SK-N-SH treated with all-trans-retinoic acid at 6 μM for 48 hours (cell line): ENCODE data around the gene PKM.

Experiments
- ATAC-seq: fragments of 200-7000 bp; cut with Tn5 transposase; 3 replicates; pipeline ENCODE4 v1.9.1; 2020; ENCODE audit warnings: mild to moderate bottlenecking, moderate library complexity
- ARNTL ChIP-seq: fragments of 450-650 bp; formaldehyde crosslinking; IDR thresholded peaks from 2 replicates; pipeline ENCODE4 v1.5.0; 2020; ENCODE audit warnings: low read depth, mild to moderate bottlenecking, moderate library complexity, borderline replicate concordance
- CREB5 ChIP-seq: fragments of 250-450 bp; sonication (Bioruptor Pico); IDR thresholded peaks from 2 replicates; pipeline ENCODE4 v1.5.1; 2020; ENCODE audit warnings: low read depth, mild to moderate bottlenecking, moderate library complexity
- CSDC2 ChIP-seq: fragments of 250-450 bp; sonication (Bioruptor Pico); IDR thresholded peaks from 2 replicates; pipeline ENCODE4 v1.5.0; 2020; ENCODE audit warnings: mild to moderate bottlenecking, moderate library complexity
- ESRRG ChIP-seq: fragments of 250-450 bp; sonication (Bioruptor Pico); IDR thresholded peaks from 2 replicates; pipeline ENCODE4 v1.6.1; 2021; ENCODE audit warnings: mild to moderate bottlenecking
- GLIS3 ChIP-seq: fragments of 250-450 bp; sonication (Bioruptor Pico); IDR thresholded peaks from 2 replicates; pipeline ENCODE4 v1.5.0; 2020; ENCODE audit warnings: mild to moderate bottlenecking, moderate library complexity
- ISL1 ChIP-seq: fragments of 250-450 bp; sonication (Bioruptor Pico); IDR thresholded peaks from 2 replicates; pipeline ENCODE4 v2.1.2; 2022; ENCODE audit warnings: mild to moderate bottlenecking, moderate library complexity
- OSR1 ChIP-seq: fragments of 250-450 bp; sonication (Bioruptor Pico); IDR thresholded peaks from 2 replicates; pipeline ENCODE4 v1.8.0; 2022; ENCODE audit warnings: moderate library complexity, mild to moderate bottlenecking, inconsistent platforms
- PATZ1 ChIP-seq: fragments of 250-450 bp; sonication (Bioruptor Pico); IDR thresholded peaks from 2 replicates; pipeline ENCODE4 v1.8.0; 2020; ENCODE audit warnings: mild to moderate bottlenecking, moderate library complexity, borderline replicate concordance
- POU6F1 ChIP-seq: fragments of 250-450 bp; sonication (Bioruptor Pico); IDR thresholded peaks from 2 replicates; pipeline ENCODE4 v1.8.0; 2021; ENCODE audit warnings: low read depth, mild to moderate bottlenecking, moderate library complexity, borderline replicate concordance
- PPARA ChIP-seq: fragments of 250-450 bp; sonication (Bioruptor Pico); IDR thresholded peaks from 2 replicates; pipeline ENCODE4 v1.5.0; 2020; ENCODE audit warnings: mild to moderate bottlenecking, borderline replicate concordance
- RARB ChIP-seq: fragments of 250-450 bp; sonication (Bioruptor Pico); IDR thresholded peaks from 2 replicates; pipeline ENCODE4 v1.8.0; 2021; ENCODE audit warnings: mild to moderate bottlenecking, moderate library complexity
- TCF4 ChIP-seq: fragments of 250-450 bp; sonication (Bioruptor Pico); IDR thresholded peaks from 2 replicates; pipeline ENCODE4 v1.8.0; 2021; ENCODE audit warnings: mild to moderate bottlenecking, moderate library complexity, borderline replicate concordance
- TOX ChIP-seq: fragments of 250-450 bp; sonication (Bioruptor Pico); IDR thresholded peaks from 2 replicates; pipeline ENCODE4 v1.8.0; 2021; ENCODE audit warnings: mild to moderate bottlenecking, moderate library complexity, borderline replicate concordance
- TSHZ2 ChIP-seq: fragments of 250-450 bp; sonication (Bioruptor Pico); IDR thresholded peaks from 2 replicates; pipeline ENCODE4 v1.5.0; 2020; ENCODE audit warnings: mild to moderate bottlenecking, moderate library complexity
- ZC3H10 ChIP-seq: fragments of 250-450 bp; sonication (Bioruptor Pico); IDR thresholded peaks from 2 replicates; pipeline ENCODE4 v1.5.1; 2021; ENCODE audit warnings: mild to moderate bottlenecking, moderate library complexity
- ZNF565 ChIP-seq: fragments of 450-650 bp; formaldehyde crosslinking; conservative IDR thresholded peaks from 2 replicates; pipeline ENCODE4 v1.5.0; 2020; ENCODE audit warnings: low read depth, mild to moderate bottlenecking, moderate library complexity
- ZNF70 ChIP-seq: fragments of 450-650 bp; formaldehyde crosslinking; IDR thresholded peaks from 2 replicates; pipeline ENCODE4 v1.5.0; 2020; ENCODE audit warnings: mild to moderate bottlenecking, moderate library complexity
- ZNF8 ChIP-seq: fragments of 450-650 bp; formaldehyde crosslinking; IDR thresholded peaks from 2 replicates; pipeline ENCODE4 v1.5.0; 2020; ENCODE audit warnings: mild to moderate bottlenecking, moderate library complexity

The PKM gene

GRCh38 chr15:72237853-72238224 is 6.8 kb upstream of the PKM start:
- ATAC-seq, result peak; percentile 32
- TF ChIP-seq ZNF565 (CRISPR knock-in tag) (no peak), RARB (CRISPR knock-in tag) (no peak), TSHZ2 (no peak), ISL1 (CRISPR knock-in tag) (no peak), TOX (no peak), PPARA (no peak)

- ATAC-seq, result peak; percentile 96
- no peak for TF ChIP-seq ZC3H10 (CRISPR knock-in tag)
- no peak for TF ChIP-seq PPARA
- TF ChIP-seq ZNF8 (CRISPR knock-in tag), result no peak
- TF ChIP-seq CREB5 (CRISPR knock-in tag), result no peak
- TF ChIP-seq OSR1 (CRISPR knock-in tag), result no peak
- TF ChIP-seq RARB (CRISPR knock-in tag), result no peak
- TF ChIP-seq TCF4 (CRISPR knock-in tag), result no peak
- TF ChIP-seq, all 23 proteins: peak for 0
These were observed 6.3 kb upstream of the PKM start for GRCh38 chr15:72237029-72237852.

GRCh38 chr15:72236381-72237003 is 5.5 kb upstream of the PKM start:
- ATAC-seq, result no peak

GRCh38 chr15:72235298-72235697 is 4.3 kb upstream of the PKM start:
- no peak for ATAC-seq
- TF ChIP-seq CSDC2, result no peak
- no peak for TF ChIP-seq ZNF8 (CRISPR knock-in tag)
- no peak for TF ChIP-seq ZNF70 (CRISPR knock-in tag)
- TF ChIP-seq RARB (CRISPR knock-in tag), result no peak
- TF ChIP-seq POU6F1 (CRISPR knock-in tag), result no peak
- no peak for TF ChIP-seq TSHZ2

More at GRCh38 chr15:72236381-72237003, 5.5 kb upstream of the PKM start:
- TF ChIP-seq ARNTL (CRISPR knock-in tag), result no peak
- no peak for TF ChIP-seq ESRRG (CRISPR knock-in tag)
- TF ChIP-seq ZNF70 (CRISPR knock-in tag), result no peak
- TF ChIP-seq RARB (CRISPR knock-in tag), result no peak
- TF ChIP-seq ISL1 (CRISPR knock-in tag), result no peak
- TF ChIP-seq POU6F1 (CRISPR knock-in tag), result no peak
- no peak for TF ChIP-seq PATZ1 (CRISPR knock-in tag)
- no peak for TF ChIP-seq ZC3H10 (CRISPR knock-in tag)
- no peak for TF ChIP-seq GLIS3 (CRISPR knock-in tag)
